ENCODE results near the gene IRX5.

IRX5 gene

GRCh38 chr16:54930005-54930868 is at the start of gene IRX5:
TSS of gene IRX5 (plus strand) at chr16:54930865. CDS start at chr16:54931199, 334 bp downstream.
- Histone ChIP-seq H3K4me1 (ENCODE audit: control insufficient read depth, low read length) (no peaks in the 10 kb centered on the region), H3K36me3 (ENCODE audit: control insufficient read depth, low read length) (no peaks in the 10 kb centered on the region), H4K20me1 (ENCODE audit: control insufficient read depth, insufficient read depth, low read depth, low read length) (no peaks in the 10 kb centered on the region), H3K9me3 (ENCODE audit: control insufficient read depth, insufficient read depth, low read length) (peaks cover 12% of the 10 kb centered on the region; the same call in 1 of the 2 replicates), H3K4me2 (ENCODE audit: low read length) (no peak within 1 kb of the TSS), H3K79me2 (ENCODE audit: control insufficient read depth, low read length) (no peaks in the 10 kb centered on the region), H3K27me3 (ENCODE audit: control insufficient read depth, low read length) (no peaks in the 10 kb centered on the region), H3F3A (ENCODE audit: control insufficient read depth, insufficient read depth) (no peaks in the 10 kb centered on the region), H3K4me3 (ENCODE audit: low read length) (no peak within 1 kb of the TSS), H3K27ac (ENCODE audit: low read depth, low read length) (no peak within 1 kb of the TSS), H3K9me2 (replicated peaks; ENCODE audit: control insufficient read depth, low read length) (no peaks in the 10 kb centered on the region)
- TF ChIP-seq EZH2phosphoT487 (IDR thresholded peaks at IDR 0.05; ENCODE audit: borderline replicate concordance, low read length) (no peak), CTCF (IDR thresholded peaks at IDR 0.05; ENCODE audit: low read depth, low read length, poor library complexity, severe bottlenecking) (no peak)

GRCh38 chr16:54882556-54882955 is 48.1 kb upstream of the IRX5 start:
- Histone ChIP-seq H3K27me3 (ENCODE audit: control insufficient read depth, low read length) (no peaks in the 10 kb centered on the region), H3K27ac (ENCODE audit: low read depth, low read length) (no peak overlapping the region), H3K9me3 (ENCODE audit: control insufficient read depth, insufficient read depth, low read length) (no peaks in the 10 kb centered on the region), H3K4me2 (ENCODE audit: low read length) (no peak overlapping the region), H3F3A (ENCODE audit: control insufficient read depth, insufficient read depth) (no peaks in the 10 kb centered on the region), H3K79me2 (ENCODE audit: control insufficient read depth, low read length) (no peaks in the 10 kb centered on the region), H3K9me2 (replicated peaks; ENCODE audit: control insufficient read depth, low read length) (no peaks in the 10 kb centered on the region), H3K4me3 (ENCODE audit: low read length) (no peak overlapping the region), H4K20me1 (ENCODE audit: control insufficient read depth, insufficient read depth, low read depth, low read length) (no peaks in the 10 kb centered on the region), H3K36me3 (ENCODE audit: control insufficient read depth, low read length) (no peaks in the 10 kb centered on the region), H3K4me1 (ENCODE audit: control insufficient read depth, low read length) (no peaks in the 10 kb centered on the region)
- TF ChIP-seq EZH2phosphoT487 (IDR thresholded peaks at IDR 0.05; ENCODE audit: borderline replicate concordance, low read length), result no peak
- TF ChIP-seq CTCF (IDR thresholded peaks at IDR 0.05; ENCODE audit: low read depth, low read length, poor library complexity, severe bottlenecking), result no peak

GRCh38 chr16:54883358-54883757 is 47.3 kb upstream of the IRX5 start:
- Histone ChIP-seq H3K27me3 (ENCODE audit: control insufficient read depth, low read length) (no peaks in the 10 kb centered on the region), H3K4me3 (ENCODE audit: low read length) (no peak overlapping the region), H4K20me1 (ENCODE audit: control insufficient read depth, insufficient read depth, low read depth, low read length) (no peaks in the 10 kb centered on the region), H3F3A (ENCODE audit: control insufficient read depth, insufficient read depth) (no peaks in the 10 kb centered on the region), H3K9me3 (ENCODE audit: control insufficient read depth, insufficient read depth, low read length) (no peaks in the 10 kb centered on the region), H3K4me1 (ENCODE audit: control insufficient read depth, low read length) (no peaks in the 10 kb centered on the region), H3K36me3 (ENCODE audit: control insufficient read depth, low read length) (no peaks in the 10 kb centered on the region), H3K4me2 (ENCODE audit: low read length) (no peak overlapping the region), H3K27ac (ENCODE audit: low read depth, low read length) (no peak overlapping the region), H3K9me2 (replicated peaks; ENCODE audit: control insufficient read depth, low read length) (no peaks in the 10 kb centered on the region), H3K79me2 (ENCODE audit: control insufficient read depth, low read length) (no peaks in the 10 kb centered on the region)
- TF ChIP-seq EZH2phosphoT487 (IDR thresholded peaks at IDR 0.05; ENCODE audit: borderline replicate concordance, low read length) (no peak), CTCF (IDR thresholded peaks at IDR 0.05; ENCODE audit: low read depth, low read length, poor library complexity, severe bottlenecking) (no peak)
